ENCODE data around the gene ERICH6.

The ERICH6 gene

GRCh38 chr3:150736903-150737832 lies 33.4 kb upstream of the ERICH6 start:
- no peak for DNase-seq

- DNase-seq: no peak
These were observed 32.6 kb upstream of the ERICH6 start for GRCh38 chr3:150736316-150736719.

GRCh38 chr3:150734795-150735119 lies 31.0 kb upstream of the ERICH6 start:
- DNase-seq: no peak

- DNase-seq: no peak
These were observed 30.4 kb upstream of the ERICH6 start for GRCh38 chr3:150733936-150734794.

GRCh38 chr3:150733373-150733935 lies 29.7 kb upstream of the ERICH6 start:
- DNase-seq: no peak

- DNase-seq: no peak
These were observed 26.1 kb upstream of the ERICH6 start for GRCh38 chr3:150729682-150730360.

- DNase-seq: no peak
These were observed 24.2 kb upstream of the ERICH6 start for GRCh38 chr3:150727653-150728502.

GRCh38 chr3:150725548-150725947 lies 21.8 kb upstream of the ERICH6 start:
- no peak for DNase-seq

- no peak for DNase-seq
These were observed 20.2 kb upstream of the ERICH6 start for GRCh38 chr3:150723946-150724345.

- no peak for DNase-seq
These were observed 18.5 kb upstream of the ERICH6 start for GRCh38 chr3:150722267-150722666.

- peak; percentile 66 for DNase-seq
These were observed 17.8 kb upstream of the ERICH6 start for GRCh38 chr3:150721285-150722130.

GRCh38 chr3:150720444-150720843 lies 16.7 kb upstream of the ERICH6 start:
- DNase-seq: no peak

- DNase-seq: no peak
These were observed 6.4 kb upstream of the ERICH6 start for GRCh38 chr3:150710097-150710496.

- DNase-seq: peak; percentile 75
These were observed 393 bp downstream of the ERICH6 start for GRCh38 chr3:150703299-150703755.

GRCh38 chr3:150699068-150699639 lies 4.6 kb downstream of the ERICH6 start:
- no peak for DNase-seq

- DNase-seq: no peak
These were observed 6.1 kb downstream of the ERICH6 start for GRCh38 chr3:150697646-150698045.

- DNase-seq: no peak
These were observed 12.2 kb downstream of the ERICH6 start for GRCh38 chr3:150691414-150692040.

GRCh38 chr3:150687613-150688012 lies 16.1 kb downstream of the ERICH6 start:
- DNase-seq: no peak

GRCh38 chr3:150682824-150683223 lies 20.9 kb downstream of the ERICH6 start:
- DNase-seq: no peak

- DNase-seq: no peak
These were observed 21.4 kb downstream of the ERICH6 start for GRCh38 chr3:150682279-150682678.

Measured in retina (tissue), 1 donor.